LNCAP (cell line): ENCODE results near the gene SEPTIN1.

Experiments used
- TF ChIP-seq, protein P1 (sequence below): fragments of 450-650 bp; IDR thresholded peaks from 2 replicates; pipeline ENCODE4 v1.5.1; 2017; ENCODE audit warnings: mild to moderate bottlenecking

The SEPTIN1 gene

DNA sequence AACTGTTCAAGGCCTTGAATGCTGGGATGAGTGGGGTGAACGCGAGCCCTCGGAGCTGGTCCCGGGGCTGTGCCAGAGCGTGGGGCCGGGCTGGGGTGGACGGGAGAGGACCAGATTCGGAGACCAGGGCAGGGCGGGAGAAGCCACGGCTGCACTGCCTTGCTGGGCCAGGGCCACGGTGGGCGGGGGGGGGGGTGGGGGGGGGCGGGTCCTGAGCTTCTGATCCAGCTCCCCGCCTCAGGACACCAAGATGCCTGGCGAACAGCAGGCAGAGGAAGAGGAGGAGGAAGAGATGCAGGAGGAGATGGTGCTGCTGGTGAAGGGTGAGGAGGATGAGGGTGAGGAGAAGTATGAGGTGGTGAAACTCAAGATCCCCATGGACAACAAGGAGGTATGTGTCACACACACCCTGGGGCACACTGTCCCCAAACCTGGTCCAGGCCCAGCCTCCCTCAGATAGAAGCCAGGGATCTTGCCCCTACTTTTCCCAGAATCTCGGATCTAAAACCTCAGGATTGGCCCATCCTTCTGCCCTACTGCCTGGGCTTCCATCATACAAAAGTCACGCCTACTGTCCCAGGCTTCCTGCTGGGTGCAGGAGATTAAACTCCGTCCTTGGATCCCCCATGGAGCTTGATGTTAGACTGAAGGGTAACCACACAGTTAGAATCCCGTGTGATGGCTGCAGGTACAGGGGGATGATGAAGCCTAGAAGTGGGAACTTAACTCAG lies 25.6 kb upstream of the SEPTIN1 start:
- TF ChIP-seq, protein P1, sequence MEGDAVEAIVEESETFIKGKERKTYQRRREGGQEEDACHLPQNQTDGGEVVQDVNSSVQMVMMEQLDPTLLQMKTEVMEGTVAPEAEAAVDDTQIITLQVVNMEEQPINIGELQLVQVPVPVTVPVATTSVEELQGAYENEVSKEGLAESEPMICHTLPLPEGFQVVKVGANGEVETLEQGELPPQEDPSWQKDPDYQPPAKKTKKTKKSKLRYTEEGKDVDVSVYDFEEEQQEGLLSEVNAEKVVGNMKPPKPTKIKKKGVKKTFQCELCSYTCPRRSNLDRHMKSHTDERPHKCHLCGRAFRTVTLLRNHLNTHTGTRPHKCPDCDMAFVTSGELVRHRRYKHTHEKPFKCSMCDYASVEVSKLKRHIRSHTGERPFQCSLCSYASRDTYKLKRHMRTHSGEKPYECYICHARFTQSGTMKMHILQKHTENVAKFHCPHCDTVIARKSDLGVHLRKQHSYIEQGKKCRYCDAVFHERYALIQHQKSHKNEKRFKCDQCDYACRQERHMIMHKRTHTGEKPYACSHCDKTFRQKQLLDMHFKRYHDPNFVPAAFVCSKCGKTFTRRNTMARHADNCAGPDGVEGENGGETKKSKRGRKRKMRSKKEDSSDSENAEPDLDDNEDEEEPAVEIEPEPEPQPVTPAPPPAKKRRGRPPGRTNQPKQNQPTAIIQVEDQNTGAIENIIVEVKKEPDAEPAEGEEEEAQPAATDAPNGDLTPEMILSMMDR, result no peak

DNA sequence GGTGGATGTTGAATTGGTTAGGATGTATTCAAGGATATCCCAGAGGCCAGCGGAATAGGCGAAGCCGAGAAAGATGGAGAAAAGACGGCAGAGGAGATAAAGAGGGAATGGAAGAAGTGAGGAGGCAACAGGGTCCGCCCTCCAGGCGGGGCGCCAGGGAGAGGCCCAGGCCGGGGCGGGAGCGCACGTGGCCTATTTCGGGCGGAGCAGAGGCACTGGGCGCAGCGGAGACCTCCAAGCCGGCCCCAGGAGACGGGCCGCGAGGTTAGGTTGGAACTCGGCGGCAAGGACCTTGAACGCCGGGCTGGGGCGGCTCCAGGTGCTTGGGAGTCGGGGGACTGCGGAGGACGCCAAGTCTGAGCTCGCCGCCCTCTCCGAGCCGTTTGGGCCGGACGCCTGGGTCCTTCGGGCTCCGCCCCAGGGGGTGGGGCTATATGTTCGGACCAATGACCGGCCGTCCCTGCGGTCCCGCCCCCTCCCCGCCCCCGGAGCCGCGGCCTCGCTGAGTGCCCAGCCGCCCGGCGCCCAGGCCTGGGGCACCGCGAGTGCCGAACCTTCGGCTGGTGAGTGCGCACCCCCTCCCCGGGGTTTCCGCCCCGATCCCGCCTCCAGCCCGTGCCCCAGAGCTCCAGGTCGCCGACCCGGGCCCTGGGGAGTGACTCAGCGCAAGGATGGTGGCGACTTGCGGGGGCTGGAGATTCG lies 24.9 kb upstream of the SEPTIN1 start, which contains the start of gene ZNF771:
TSS of gene ZNF771 (plus strand) at position 505 of the 702 bp plus-strand sequence. CDS start 448 bp downstream, outside the sequence.
- TF ChIP-seq, protein P1, result no peak

DNA sequence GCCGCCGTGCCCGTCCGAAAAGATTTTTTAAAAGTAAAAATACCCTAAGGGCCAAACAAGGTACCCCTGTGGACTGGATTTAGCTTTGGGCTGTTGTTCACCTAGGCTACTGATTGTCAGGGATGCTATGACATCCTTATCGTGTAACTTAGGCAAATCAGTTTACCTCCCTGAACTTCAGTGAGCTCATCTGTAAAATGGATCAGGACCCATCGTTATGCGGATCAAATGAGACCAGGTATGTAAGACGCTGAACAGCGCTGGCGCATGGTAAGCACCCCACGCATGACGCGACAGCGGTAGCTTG lies 24.4 kb upstream of the SEPTIN1 start:
- TF ChIP-seq, protein P1, result no peak

DNA sequence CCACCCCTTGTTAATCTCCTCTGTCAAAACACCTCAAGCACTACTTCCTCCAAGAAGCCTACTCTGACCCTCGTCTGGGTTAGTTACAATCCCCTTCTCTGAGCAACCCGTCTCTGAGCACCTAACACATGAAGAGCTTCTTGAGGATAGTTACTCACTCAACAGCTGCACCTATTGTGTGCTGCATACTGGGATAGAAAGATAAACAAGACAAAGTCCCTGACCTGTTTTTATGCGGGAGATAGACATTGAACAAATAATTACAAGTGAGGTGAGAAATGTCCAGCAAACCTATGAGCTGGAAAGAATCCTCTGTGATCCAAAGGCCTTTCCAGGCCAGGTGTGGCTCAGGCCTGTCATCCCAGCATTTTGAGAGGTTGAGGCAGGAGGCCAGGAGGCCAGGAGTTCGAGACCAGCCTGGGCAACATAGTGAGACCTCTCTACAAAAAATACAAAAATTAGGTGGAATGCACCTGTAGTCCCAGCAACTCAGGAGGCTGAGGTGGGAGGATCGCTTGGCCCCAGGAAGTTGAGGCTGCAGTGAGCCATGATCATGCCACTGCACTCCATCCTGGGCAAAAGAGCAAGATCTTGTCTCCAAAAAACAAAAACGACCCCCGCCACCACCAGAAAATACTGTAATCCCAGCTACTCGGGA lies 19.5 kb upstream of the SEPTIN1 start:
- TF ChIP-seq, protein P1, result no peak

DNA sequence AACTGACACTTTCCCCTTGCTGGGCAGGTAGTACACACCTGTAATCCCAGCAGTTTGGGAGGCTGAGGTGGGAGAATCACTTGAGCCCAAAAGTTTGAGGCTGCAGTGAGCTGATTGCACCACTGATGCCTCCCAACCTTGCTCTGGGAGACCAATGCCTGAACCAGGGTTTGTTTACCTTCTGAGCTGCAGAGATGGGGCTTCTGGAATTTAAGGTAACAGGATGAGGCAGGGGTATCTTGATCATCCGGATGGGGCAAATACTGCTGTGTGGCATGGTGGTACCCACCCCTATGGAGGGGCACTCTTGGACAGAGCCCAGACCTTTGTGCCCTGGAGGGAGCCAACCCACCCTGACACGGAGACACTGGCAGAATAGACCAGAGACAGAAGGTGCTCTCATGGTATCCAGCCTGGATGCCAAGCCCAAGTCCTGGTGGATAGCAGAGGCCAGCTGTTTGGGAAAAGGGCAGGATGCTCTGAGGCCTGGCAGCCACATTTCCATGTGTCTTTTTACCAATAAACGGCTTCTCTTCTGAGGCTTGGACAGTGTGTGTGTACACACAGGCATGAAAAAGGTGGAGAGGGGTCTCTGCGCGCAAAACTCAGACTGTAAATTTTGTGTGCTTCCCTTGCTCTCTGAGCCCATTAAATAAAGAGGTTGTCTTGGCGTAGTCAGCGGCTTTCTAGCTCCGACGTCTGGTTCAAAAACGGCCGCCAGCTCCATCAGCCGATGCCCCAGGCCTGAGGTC lies 17.2 kb upstream of the SEPTIN1 start:
- TF ChIP-seq, protein P1, result no peak

- TF ChIP-seq, protein P1, result no peak
Measured at GRCh38 chr16:30398661-30399434, 16.5 kb upstream of the SEPTIN1 start.
